GM18868 (cell line): Measurements from ENCODE around the gene TST.

Experiments
- ATAC-seq: cut with Tn5 transposase; IDR thresholded peaks from one replicate; pipeline ENCODE4 v1.9.1; 2021; ENCODE audit warnings: mild to moderate bottlenecking, moderate library complexity; ENCODE audit not compliant: unreplicated experiment

TST gene

GRCh38 chr22:36988075-36988832, 31.0 kb downstream of the TST start:
- no peak for ATAC-seq

GRCh38 chr22:36986242-36986821, 32.9 kb downstream of the TST start:
- ATAC-seq: no peak

GRCh38 chr22:36985211-36985889, 33.9 kb downstream of the TST start:
- no peak for ATAC-seq

DNA sequence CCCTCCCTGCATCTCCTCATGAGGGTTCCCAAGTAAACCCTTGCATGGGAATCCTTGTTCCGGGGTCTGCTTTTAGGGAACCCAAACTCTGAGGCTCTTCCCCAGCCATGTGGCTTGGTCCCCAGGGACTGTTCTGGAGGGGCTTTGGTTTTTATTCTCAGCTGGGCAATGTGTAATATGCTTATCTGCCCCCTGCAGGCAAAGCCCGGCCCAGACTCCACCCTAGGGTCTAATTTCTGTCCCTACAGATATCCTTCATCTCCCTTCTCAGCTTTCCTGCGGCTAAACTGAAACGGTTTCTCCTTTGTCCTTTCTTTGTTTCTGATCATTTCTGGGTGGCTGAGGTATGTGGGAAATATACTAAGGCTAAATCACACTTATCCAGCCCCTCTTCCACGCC, 37.1 kb downstream of the TST start:
- no peak for ATAC-seq

GRCh38 chr22:36981247-36981775, 37.9 kb downstream of the TST start:
- ATAC-seq: no peak

DNA sequence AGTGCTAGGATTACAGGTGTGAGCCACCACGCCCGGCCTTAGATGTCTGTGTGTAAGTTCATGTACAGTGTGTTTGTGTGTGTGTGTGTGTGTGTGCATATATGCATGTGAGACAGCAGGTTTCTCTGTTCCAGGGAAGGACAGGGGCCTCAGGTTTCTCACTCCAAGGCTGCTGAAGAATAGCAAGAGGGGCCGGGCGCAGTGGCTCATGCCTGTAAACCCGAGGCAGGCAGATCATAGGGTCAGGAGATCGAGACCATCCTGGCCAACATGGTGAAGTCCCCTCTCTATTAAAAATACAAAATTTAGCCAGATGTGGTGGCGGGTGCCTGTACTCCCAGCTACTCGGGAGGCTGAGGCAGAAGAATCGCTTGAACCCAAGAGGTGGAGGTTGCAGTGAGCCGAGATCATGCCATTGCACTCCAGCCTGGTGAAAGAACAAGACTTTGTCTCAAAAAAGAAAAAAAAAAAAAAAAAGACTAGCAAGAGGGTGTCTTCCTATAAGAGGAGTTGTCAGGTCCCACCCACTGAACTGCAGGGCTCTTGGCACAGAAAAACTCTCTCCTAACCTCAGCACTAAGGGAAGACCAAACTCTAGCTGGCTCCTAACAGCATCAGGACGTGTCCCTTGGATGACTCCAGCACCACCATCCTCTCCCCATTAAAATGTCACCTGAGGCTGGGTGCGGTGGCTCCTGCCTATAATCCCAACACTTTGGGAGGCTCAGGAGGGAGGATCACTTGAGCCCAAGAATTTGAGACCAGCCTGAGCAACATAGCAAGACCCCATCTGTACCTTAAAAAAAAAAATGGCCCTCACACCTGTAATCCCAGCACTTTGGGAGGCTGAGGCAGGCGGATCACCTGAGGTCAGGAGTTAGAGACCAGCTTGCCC, 40.0 kb downstream of the TST start:
- no peak for ATAC-seq

DNA sequence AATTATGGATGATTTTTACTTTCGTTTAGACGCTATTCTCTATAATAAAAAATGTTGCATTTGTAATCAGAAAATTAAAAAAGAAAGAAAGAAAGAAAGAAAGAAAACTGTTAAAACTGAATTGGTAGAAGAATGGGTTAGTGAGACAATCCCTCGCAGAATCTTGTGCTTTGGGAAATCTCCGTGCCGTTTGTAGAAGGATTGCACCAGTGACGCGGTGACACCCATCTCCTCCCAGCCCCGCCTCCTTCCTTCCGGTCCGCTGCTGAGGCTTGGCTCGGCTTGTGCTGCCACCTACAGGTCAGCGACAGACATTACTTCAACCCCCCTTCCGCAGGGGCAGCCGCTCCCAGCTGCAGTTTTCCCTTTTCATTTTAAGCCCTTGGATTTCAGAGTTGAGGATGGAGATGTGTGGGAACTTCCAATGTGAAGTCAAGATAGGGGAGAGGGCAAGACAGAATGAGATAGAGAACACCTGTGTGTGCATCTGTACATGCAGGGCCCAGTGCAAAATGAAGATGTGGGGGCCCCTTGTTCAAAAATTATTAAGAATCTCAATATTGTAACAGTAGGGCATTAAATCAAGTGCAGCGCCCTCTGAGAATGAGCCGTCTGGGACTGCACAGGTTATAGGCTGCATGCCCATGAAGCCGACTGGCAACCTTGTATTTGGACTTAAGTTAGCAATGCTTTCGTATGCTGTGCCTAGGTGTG, 41.1 kb downstream of the TST start:
- ATAC-seq: peak; percentile 57

- ATAC-seq: no peak
Observed at GRCh38 chr22:36977401-36977861, 41.8 kb downstream of the TST start.

DNA sequence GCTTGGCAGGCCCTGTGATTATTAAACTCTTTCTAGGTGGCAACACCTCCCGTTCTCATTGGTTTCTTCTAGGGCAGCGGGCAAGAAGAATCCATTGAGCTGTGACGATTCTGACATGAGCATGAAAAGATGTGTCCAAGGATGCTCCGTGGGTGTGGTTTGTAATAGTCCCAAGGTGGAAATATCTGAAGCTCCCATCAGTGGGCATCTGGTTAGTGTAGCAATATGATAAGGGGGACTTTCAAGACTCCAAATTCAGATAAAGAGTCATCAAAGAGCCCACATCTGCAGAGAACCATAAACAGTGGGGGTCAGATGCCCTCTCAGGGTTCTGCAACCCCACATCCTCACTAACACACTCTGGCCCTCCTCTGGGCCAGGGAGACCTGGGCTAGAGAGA, 42.6 kb downstream of the TST start:
- no peak for ATAC-seq

DNA sequence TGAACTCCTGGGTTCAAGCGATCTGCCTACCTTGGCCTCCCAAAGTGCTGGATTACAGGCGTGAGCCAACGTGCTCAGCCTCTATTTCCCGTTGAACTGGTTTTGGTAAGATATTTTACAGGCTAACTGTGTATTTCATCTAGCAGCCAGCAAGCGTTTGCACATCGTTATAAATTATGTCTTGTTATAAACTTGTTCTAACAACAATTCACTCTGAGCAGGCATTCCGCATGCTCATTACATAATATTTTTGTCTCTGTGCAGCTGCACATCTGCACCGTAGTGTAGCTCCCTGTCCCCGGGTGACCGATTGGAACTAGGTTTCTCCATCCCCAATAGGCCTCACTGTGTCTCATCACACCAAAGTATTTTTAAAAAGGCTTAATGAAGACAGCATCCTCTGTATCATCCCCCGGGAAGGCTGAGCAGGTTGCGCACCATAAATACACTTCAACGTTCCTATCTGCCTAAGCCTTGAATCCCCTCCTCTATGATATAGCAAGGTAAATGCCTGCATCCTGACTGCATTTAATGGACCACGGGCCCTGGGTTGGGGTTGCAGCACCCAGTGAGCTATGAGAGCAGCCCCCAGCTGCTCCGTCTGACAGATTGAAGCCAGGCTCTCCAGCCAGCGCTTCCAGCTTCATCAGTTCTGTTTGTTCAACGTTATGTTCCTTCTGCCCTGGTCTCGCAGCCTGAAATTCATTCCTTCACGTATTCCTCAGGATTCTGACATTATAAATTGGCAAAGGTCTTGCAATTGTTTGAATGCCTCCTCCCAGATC, 47.7 kb downstream of the TST start:
- no peak for ATAC-seq

- no peak for ATAC-seq
Observed at GRCh38 chr22:36968249-36968964, 50.8 kb downstream of the TST start.

DNA sequence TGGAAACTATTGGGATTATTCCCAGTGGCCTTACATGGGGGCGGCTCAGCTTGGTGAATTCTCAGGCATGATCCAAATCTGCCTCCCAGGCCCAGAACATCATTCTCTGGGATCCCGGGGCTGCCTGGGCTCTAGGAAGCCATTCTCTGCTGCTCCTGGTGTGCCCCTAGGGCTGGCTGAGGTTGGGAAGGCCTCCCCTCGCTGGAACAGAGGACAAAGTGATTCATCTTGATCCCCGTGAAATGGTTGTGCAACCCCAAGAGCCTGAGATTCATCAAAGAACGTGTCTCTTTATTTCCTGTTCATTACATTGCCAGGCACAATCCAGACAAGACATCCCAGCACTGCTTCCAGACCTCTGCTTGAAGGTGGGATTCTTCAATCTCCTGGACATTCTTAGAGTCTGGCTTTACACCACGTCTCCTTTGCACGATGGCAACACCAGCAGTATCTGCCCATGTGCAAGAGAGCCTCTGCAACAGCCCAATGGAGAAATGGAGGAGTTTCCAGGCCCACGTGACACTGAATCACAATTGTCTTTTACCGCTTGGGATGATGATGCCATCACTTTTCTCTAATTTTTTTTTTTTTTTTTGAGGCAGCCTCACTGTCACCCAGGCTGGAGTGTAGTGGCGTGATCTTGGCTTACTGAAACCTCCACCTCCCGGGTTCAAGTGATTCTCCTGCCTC, 52.3 kb downstream of the TST start:
- ATAC-seq: no peak

DNA sequence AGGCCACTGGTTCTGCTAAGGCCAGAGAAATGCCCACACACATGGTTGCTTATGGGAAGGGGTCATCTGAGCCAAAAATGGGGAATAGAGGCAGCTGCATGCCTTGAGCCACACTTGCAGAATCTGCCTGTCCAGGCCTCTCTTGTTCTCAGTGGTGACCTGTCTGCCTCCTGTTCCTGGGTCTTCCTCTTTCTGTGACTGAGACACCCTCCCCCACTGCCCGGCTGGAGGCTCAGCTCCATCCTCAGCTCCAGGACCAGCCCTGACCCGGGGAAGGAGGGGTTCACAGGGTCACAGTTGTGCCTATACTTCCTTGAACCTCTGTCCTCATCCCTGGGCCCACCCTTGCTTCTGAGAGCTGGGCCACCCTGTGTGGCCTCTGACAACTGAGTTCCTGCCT, 53.6 kb downstream of the TST start:
- no peak for ATAC-seq

DNA sequence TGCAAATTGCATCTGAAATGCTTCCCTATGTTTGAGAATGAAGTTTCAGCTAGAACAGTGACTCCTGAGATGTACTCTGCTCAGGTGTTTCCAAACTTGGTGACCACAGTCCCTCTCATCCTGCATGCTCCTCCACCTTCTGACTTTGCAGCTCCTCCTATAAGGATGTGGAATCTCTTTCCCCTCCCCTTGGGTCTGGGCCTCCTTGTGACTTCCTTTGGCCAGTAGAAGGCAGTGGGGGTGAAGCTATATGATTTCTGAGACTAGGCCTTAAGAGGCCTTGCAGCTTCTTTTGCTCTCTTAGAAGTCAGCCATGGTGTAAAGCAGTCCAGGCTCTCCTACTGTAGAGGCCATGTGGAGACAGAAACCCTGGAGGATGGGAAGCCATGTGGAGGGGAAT, 55.1 kb downstream of the TST start:
- no peak for ATAC-seq

DNA sequence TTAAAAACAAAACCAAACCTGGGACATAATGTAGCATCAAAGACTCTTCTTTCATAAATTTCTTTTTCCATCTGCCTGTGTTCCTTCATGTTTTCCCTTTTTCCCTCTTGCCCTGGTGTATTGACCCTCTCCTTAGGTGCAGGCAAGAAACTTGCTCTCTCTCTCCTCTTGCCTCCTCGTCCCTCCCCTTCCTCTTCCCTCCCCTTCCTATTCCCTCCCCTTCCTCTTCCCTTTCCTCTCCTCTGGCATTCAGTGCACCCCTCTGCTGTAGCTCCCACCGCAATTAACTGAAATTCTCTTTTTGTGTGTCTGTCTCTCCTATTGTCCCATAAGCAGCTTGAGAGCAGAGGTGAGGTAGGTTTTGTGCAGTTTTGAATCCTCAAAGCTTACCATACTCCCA, 55.9 kb downstream of the TST start:
- ATAC-seq: no peak

DNA sequence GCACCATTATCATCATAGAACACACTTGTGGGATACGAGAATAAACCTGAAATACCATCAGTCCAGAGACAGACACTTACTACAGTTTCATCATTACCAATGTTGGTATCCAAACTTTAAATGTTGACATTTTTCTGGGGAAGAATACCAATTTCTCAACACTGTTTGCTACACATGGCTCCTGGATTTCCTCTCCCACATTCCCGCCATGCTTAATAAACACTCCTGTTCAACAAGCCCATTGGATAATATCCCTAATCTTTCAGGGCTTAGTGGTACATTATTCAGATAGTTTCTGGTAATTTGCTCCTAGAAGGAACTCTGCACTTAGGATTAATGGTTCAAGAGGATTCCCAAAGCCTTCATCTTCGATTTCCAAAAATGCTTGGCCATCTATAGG, 57.6 kb downstream of the TST start:
- ATAC-seq: no peak
